Brain microvascular endothelial cell (primary cell): ENCODE data around the gene TBC1D1.
A peak's percentile ranks its signal among the peaks of the same experiment; 100 is the strongest.

Experiments
- DNase-seq: peaks from one replicate; pipeline ENCODE4 v3.0.0-alpha.2; 2020
- H3K27ac ChIP-seq: fragments of 250-450 bp; sonication (Bioruptor Pico); 2 replicates; pipeline ENCODE4 v1.5.1; 2020; ENCODE audit warnings: mild to moderate bottlenecking, moderate library complexity
- H3K27me3 ChIP-seq: fragments of 250-450 bp; sonication (Bioruptor Pico); replicated peaks from 2 replicates; pipeline ENCODE4 v1.5.1; 2020; ENCODE audit warnings: mild to moderate bottlenecking
- H3K36me3 ChIP-seq: fragments of 250-450 bp; sonication (Bioruptor Pico); replicated peaks from 2 replicates; pipeline ENCODE4 v1.5.1; 2020; ENCODE audit warnings: mild to moderate bottlenecking
- H3K4me3 ChIP-seq: 2 replicates; pipeline ENCODE4 v1.5.1; 2011; ENCODE audit warnings: low read depth, mild to moderate bottlenecking, control low read depth, low read length, moderate library complexity
- in situ Hi-C: cut with HindIII; loops from 2 replicates; pipeline ENCODE4 v1.10.0; 2017; ENCODE audit warnings: low sequenced_read_pairs, low pct_ligation_motif_present
- TF ChIP-seq, protein P1 (sequence below): IDR thresholded peaks from 2 replicates; pipeline ENCODE4 v1.5.1; 2011; ENCODE audit warnings: low read depth, mild to moderate bottlenecking, moderate library complexity, low read length, control low read depth, inconsistent platforms; ENCODE audit errors: missing control alignments

Gene TBC1D1

DNA sequence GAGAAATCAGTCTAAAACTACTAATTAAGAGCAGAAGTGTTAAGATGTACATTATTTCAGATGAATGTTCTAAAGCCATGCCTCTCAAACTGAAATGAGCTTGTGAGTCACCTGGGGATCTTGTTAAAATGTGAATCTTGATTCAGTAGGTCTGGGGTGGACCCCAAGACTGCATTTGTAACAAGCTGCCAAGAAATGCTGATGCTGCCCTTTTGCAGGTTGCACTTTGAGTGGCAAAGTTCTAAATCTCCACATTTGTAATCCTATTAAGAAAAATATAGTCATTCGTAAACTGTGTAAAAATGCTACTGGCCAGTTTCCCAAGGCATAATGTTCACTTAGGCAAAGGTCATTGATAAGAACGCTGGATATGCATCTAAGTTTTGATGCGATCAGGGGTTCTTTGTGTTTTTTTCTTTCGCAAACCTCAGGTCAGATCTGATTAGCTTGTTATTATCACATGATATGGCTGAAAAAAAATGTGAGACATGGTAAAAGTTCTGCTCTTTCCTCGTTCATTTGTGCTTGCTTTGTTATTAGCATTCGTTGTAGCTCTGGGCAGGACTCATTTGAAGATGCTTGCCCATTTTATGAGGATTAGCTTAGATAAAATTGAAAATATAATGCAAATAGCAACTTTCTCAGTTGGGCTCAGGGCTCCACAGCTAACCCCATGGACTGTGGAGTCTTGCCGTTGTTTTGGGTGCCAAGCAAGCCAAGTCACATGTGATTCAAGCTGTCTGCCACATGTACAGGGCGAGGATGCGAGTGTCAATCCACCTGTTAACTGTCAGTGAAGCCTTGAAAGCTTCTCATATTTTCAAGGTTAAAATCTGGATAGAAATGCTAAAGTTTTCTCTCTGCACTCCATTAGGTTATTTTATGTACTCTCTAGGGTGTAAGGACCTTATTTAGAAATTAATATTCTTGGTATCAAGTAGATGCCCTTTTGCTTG lies 12.1 kb downstream of the TBC1D1 start:
- TF ChIP-seq, protein P1, sequence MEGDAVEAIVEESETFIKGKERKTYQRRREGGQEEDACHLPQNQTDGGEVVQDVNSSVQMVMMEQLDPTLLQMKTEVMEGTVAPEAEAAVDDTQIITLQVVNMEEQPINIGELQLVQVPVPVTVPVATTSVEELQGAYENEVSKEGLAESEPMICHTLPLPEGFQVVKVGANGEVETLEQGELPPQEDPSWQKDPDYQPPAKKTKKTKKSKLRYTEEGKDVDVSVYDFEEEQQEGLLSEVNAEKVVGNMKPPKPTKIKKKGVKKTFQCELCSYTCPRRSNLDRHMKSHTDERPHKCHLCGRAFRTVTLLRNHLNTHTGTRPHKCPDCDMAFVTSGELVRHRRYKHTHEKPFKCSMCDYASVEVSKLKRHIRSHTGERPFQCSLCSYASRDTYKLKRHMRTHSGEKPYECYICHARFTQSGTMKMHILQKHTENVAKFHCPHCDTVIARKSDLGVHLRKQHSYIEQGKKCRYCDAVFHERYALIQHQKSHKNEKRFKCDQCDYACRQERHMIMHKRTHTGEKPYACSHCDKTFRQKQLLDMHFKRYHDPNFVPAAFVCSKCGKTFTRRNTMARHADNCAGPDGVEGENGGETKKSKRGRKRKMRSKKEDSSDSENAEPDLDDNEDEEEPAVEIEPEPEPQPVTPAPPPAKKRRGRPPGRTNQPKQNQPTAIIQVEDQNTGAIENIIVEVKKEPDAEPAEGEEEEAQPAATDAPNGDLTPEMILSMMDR, result no peak
- in situ Hi-C loops, result no loop called here
- Histone ChIP-seq H3K27ac (no peak overlapping the region), H3K36me3 (no peaks in the 10 kb centered on the region), H3K4me3 (no peak overlapping the region), H3K27me3 (no peaks in the 10 kb centered on the region)
- DNase-seq, result no peak

GRCh38 chr4:37903901-37904300 lies 13.0 kb downstream of the TBC1D1 start:
- no peak for DNase-seq
- TF ChIP-seq, protein P1, result no peak
- Histone ChIP-seq H3K27ac (no peak overlapping the region), H3K4me3 (no peak overlapping the region), H3K27me3 (no peaks in the 10 kb centered on the region), H3K36me3 (no peaks in the 10 kb centered on the region)
- in situ Hi-C loops, result no loop called here

DNA sequence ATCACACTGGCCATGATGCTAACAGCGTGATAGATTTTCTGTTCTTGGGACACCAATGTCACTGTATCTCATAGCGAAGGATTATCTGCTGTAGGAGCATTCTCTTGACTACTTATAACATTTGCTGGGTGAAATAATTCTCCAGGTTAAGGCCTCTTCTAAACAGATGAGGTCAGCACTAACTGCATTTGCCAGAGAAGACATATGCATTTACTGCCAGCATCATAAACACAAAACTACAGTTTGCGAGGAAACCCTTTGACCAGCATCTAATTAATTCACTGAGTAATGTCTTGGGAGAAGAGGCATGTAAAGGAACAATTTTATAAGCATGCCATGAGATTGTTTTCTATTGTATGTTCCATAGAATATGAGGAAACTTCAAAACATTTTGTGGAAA lies 13.9 kb downstream of the TBC1D1 start:
- Histone ChIP-seq H3K27ac (no peak overlapping the region), H3K36me3 (no peaks in the 10 kb centered on the region), H3K27me3 (no peaks in the 10 kb centered on the region), H3K4me3 (no peak overlapping the region)
- TF ChIP-seq, protein P1, result no peak
- DNase-seq, result no peak
- in situ Hi-C loops, result no loop called here

GRCh38 chr4:37905533-37906169 lies 14.8 kb downstream of the TBC1D1 start:
- no peaks in the 10 kb centered on the region for H3K36me3 ChIP-seq
- TF ChIP-seq, protein P1, result no peak
- in situ Hi-C loops, result no loop called here
- H3K27ac ChIP-seq, result no peak overlapping the region
- H3K4me3 ChIP-seq, result no peak overlapping the region
- DNase-seq, result no peak
- no peaks in the 10 kb centered on the region for H3K27me3 ChIP-seq

GRCh38 chr4:37908488-37909331 lies 17.8 kb downstream of the TBC1D1 start:
- H3K27me3 ChIP-seq, result no peaks in the 10 kb centered on the region
- TF ChIP-seq, protein P1, result no peak
- peak; percentile 54 for DNase-seq
- no peaks in the 10 kb centered on the region for H3K36me3 ChIP-seq
- H3K27ac ChIP-seq, result peak overlapping the region; percentile 39
- H3K4me3 ChIP-seq, result no peak overlapping the region
- in situ Hi-C loops, result no loop called here
